GM18873 (cell line): ENCODE results near the gene AGFG1.
A peak's percentile ranks its signal among the peaks of the same experiment; 100 is the strongest.
"Not testable (repeated sequence)": the region's sequence is repeated elsewhere in the genome, so short reads cannot be mapped to it uniquely, and the experiment has no call there.

Source experiments
- ATAC-seq: cut with Tn5 transposase; IDR thresholded peaks from one replicate; pipeline ENCODE4 v1.9.1; 2021; ENCODE audit warnings: mild to moderate bottlenecking, moderate library complexity, moderate number of reproducible peaks; ENCODE audit not compliant: unreplicated experiment, low FRiP score

Gene AGFG1

GRCh38 chr2:227528803-227529202 is 56.8 kb downstream of the AGFG1 start:
- no peak for ATAC-seq

GRCh38 chr2:227529871-227530270 is 57.9 kb downstream of the AGFG1 start:
- no peak for ATAC-seq

- ATAC-seq, result peak; percentile 74
Measured at GRCh38 chr2:227534714-227535113, 62.8 kb downstream of the AGFG1 start.

GRCh38 chr2:227536445-227536844 is 64.5 kb downstream of the AGFG1 start:
- no peak for ATAC-seq

- no peak for ATAC-seq
Measured at GRCh38 chr2:227539465-227539956, 67.6 kb downstream of the AGFG1 start.

- ATAC-seq, result not testable (repeated sequence)
Measured at GRCh38 chr2:227540352-227540751, 68.4 kb downstream of the AGFG1 start.

- no peak for ATAC-seq
Measured at GRCh38 chr2:227545990-227546389, 74.0 kb downstream of the AGFG1 start.

GRCh38 chr2:227551836-227552235 is 79.9 kb downstream of the AGFG1 start:
- ATAC-seq, result no peak

GRCh38 chr2:227562581-227562980 is 90.6 kb downstream of the AGFG1 start:
- no peak for ATAC-seq

GRCh38 chr2:227565080-227565479 is 93.1 kb downstream of the AGFG1 start:
- ATAC-seq, result no peak

GRCh38 chr2:227566012-227566411 is 94.1 kb downstream of the AGFG1 start:
- no peak for ATAC-seq

GRCh38 chr2:227568852-227569169 is 96.9 kb downstream of the AGFG1 start:
- no peak for ATAC-seq

GRCh38 chr2:227570615-227571014 is 98.7 kb downstream of the AGFG1 start:
- ATAC-seq, result no peak

- ATAC-seq, result no peak
Measured at GRCh38 chr2:227576110-227576509, 104.2 kb downstream of the AGFG1 start.

- ATAC-seq, result no peak
Measured at GRCh38 chr2:227576812-227577211, 104.9 kb downstream of the AGFG1 start.

- ATAC-seq, result no peak
Measured at GRCh38 chr2:227577555-227577954, 105.6 kb downstream of the AGFG1 start.

GRCh38 chr2:227578642-227579041 is 106.7 kb downstream of the AGFG1 start:
- ATAC-seq, result no peak

GRCh38 chr2:227579791-227580190 is 107.8 kb downstream of the AGFG1 start:
- no peak for ATAC-seq

GRCh38 chr2:227582369-227582768 is 110.4 kb downstream of the AGFG1 start:
- ATAC-seq, result no peak

GRCh38 chr2:227592694-227593387 is 120.9 kb downstream of the AGFG1 start:
- ATAC-seq, result peak; percentile 59

- no peak for ATAC-seq
Measured at GRCh38 chr2:227595797-227596196, 123.8 kb downstream of the AGFG1 start.

GRCh38 chr2:227597036-227597435 is 125.1 kb downstream of the AGFG1 start:
- ATAC-seq, result no peak

GRCh38 chr2:227597998-227598397 is 126.0 kb downstream of the AGFG1 start:
- ATAC-seq, result no peak
